Ovary (tissue), 3 donors: Measurements from ENCODE around the gene RPUSD4.

Experiments used
- EP300 ChIP-seq: sonication (generic); formaldehyde crosslinking; IDR thresholded peaks from one replicate; pipeline ENCODE4 v1.6.1; 2017; ENCODE audit warnings: antibody characterized with exemption
- TF ChIP-seq, protein P1 (sequence below), 3 donors: fragments of 450-650 bp in 2 of 3; fragments of 200-600 bp in 1 of 3; IDR thresholded peaks; one replicate each; pipeline versions ENCODE4 v1.5.1 to v1.8.0; 2016 to 2022; ENCODE audit warnings: antibody characterized with exemption in 3 of 3, mild to moderate bottlenecking in 1 of 3
- donor health status: DM: no; HTN: no; CAD: no.

GRCh38 chr11:126172596-126173038 lies 38.8 kb downstream of the RPUSD4 start:
- no peak for TF ChIP-seq EP300
- TF ChIP-seq, protein P1, sequence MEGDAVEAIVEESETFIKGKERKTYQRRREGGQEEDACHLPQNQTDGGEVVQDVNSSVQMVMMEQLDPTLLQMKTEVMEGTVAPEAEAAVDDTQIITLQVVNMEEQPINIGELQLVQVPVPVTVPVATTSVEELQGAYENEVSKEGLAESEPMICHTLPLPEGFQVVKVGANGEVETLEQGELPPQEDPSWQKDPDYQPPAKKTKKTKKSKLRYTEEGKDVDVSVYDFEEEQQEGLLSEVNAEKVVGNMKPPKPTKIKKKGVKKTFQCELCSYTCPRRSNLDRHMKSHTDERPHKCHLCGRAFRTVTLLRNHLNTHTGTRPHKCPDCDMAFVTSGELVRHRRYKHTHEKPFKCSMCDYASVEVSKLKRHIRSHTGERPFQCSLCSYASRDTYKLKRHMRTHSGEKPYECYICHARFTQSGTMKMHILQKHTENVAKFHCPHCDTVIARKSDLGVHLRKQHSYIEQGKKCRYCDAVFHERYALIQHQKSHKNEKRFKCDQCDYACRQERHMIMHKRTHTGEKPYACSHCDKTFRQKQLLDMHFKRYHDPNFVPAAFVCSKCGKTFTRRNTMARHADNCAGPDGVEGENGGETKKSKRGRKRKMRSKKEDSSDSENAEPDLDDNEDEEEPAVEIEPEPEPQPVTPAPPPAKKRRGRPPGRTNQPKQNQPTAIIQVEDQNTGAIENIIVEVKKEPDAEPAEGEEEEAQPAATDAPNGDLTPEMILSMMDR (IDR thresholded peaks at IDR 0.05): no peak
